ENCODE results near the gene CHRDL2. TPM values are rescaled to one million over a fixed set of nuclear protein-coding genes. Genes with fewer than 3 reads are reported as not detected.

CHRDL2 gene
- total and polyA plus RNA-seq, 2 experiments from 2014 or later: 0.83 to 4.7 TPM

- Histone ChIP-seq H3K79me2 (no peaks in the 10 kb centered on the region), H2AFZ (no peak overlapping the region), H3K9me2 (replicated peaks; ENCODE audit: insufficient read depth) (no peaks in the 10 kb centered on the region), H3K4me1 (ENCODE audit: insufficient read depth) (peaks cover 6% of the 10 kb centered on the region), H3K4me2 (no peak overlapping the region), H3K36me3 (replicated peaks; ENCODE audit: insufficient read depth, low read depth) (no peaks in the 10 kb centered on the region), H3K27me3 (no peaks in the 10 kb centered on the region), H3K9me3 (ENCODE audit: low read depth) (no peaks in the 10 kb centered on the region), H4K20me1 (ENCODE audit: insufficient read depth, poor library complexity, severe bottlenecking) (no peaks in the 10 kb centered on the region), H3K4me3 (no peak overlapping the region), H3K27ac (no peak overlapping the region)
- WGBS (ENCODE audit: low lambda C conversion rate, missing lambda C conversion rate): 33% methylated on average over 8 of the region's 8 CpGs
- TF ChIP-seq EZH2 (IDR thresholded peaks at IDR 0.05; ENCODE audit: borderline replicate concordance) (no peak), EZH2phosphoT487 (IDR thresholded peaks at IDR 0.05; ENCODE audit: low read depth, severe bottlenecking, unreplicated experiment) (no peak)
- TF ChIP-seq, protein P1, sequence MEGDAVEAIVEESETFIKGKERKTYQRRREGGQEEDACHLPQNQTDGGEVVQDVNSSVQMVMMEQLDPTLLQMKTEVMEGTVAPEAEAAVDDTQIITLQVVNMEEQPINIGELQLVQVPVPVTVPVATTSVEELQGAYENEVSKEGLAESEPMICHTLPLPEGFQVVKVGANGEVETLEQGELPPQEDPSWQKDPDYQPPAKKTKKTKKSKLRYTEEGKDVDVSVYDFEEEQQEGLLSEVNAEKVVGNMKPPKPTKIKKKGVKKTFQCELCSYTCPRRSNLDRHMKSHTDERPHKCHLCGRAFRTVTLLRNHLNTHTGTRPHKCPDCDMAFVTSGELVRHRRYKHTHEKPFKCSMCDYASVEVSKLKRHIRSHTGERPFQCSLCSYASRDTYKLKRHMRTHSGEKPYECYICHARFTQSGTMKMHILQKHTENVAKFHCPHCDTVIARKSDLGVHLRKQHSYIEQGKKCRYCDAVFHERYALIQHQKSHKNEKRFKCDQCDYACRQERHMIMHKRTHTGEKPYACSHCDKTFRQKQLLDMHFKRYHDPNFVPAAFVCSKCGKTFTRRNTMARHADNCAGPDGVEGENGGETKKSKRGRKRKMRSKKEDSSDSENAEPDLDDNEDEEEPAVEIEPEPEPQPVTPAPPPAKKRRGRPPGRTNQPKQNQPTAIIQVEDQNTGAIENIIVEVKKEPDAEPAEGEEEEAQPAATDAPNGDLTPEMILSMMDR (IDR thresholded peaks at IDR 0.05; ENCODE audit: poor library complexity): peak; percentile 81
- DNase-seq (ENCODE audit: low spot score): peak; percentile 80
Measured at GRCh38 chr11:74739546-74740270, 8.5 kb upstream of the CHRDL2 start.

DNA sequence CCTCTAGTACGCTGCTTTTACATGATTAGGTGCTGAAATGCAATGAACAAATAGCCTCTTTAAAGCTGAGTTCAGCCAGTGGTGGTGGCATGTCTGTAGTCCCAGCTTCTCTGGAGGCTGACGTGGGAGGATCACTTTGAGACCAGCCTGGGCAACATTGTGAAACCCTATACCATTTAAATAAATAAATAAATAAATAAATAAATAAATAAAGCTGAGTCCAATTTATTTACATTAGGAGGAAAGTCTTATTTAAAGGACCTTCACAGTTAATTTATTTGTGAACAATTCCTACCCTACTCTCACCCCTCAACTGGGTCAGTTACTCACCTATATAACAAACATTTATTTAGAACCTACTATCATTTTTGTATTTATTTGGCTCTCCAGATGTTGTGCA is 4.8 kb upstream of the CHRDL2 start:
- Histone ChIP-seq H3K4me3 (no peak overlapping the region), H3K4me1 (ENCODE audit: insufficient read depth) (peaks cover 22% of the 10 kb centered on the region), H3K27me3 (peaks cover 19% of the 10 kb centered on the region), H3K9me3 (ENCODE audit: low read depth) (no peaks in the 10 kb centered on the region), H3K4me2 (no peak overlapping the region), H4K20me1 (ENCODE audit: insufficient read depth, poor library complexity, severe bottlenecking) (no peaks in the 10 kb centered on the region), H3K9me2 (replicated peaks; ENCODE audit: insufficient read depth) (no peaks in the 10 kb centered on the region), H2AFZ (no peak overlapping the region), H3K27ac (no peak overlapping the region), H3K79me2 (no peaks in the 10 kb centered on the region), H3K36me3 (replicated peaks; ENCODE audit: insufficient read depth, low read depth) (no peaks in the 10 kb centered on the region)
- no peak for TF ChIP-seq EZH2 (IDR thresholded peaks at IDR 0.05; ENCODE audit: borderline replicate concordance)
- TF ChIP-seq, protein P1 (IDR thresholded peaks at IDR 0.05; ENCODE audit: poor library complexity): no peak
- DNase-seq (ENCODE audit: low spot score): no peak
- 95% methylated on average over 2 of the region's 2 CpGs for WGBS (ENCODE audit: low lambda C conversion rate, missing lambda C conversion rate)

DNA sequence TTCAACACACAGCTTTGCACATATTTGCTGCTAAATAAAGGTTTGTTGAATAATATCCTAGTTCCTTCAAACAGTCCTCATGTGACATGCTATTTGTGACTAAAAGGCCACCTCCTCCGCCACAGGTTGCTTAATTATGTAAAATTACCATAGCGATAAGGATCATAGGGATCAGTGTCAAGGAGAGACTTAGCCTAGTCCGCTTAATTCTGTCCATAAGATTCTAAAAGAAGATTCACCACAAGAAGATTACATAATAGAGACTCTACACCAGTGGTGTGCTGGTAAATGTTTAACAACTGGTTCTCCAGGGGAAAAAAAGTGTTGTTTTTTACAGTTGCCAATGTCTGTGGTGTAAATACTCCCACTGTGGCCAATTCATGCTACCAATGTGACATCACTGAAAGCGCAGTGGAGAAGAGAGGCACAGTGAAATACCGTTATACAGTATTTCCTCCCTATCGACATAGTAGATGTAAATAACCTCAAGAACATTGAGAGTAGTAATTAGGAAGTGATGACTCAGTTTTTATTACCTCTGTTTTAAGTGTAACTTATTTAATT is 4.2 kb upstream of the CHRDL2 start:
- H3K9me2 ChIP-seq (replicated peaks; ENCODE audit: insufficient read depth): no peaks in the 10 kb centered on the region
- no peak overlapping the region for H3K27ac ChIP-seq
- no peaks in the 10 kb centered on the region for H3K36me3 ChIP-seq (replicated peaks; ENCODE audit: insufficient read depth, low read depth)
- no peak overlapping the region for H3K4me3 ChIP-seq
- H2AFZ ChIP-seq: no peak overlapping the region
- H3K27me3 ChIP-seq: peaks cover 24% of the 10 kb centered on the region
- DNase-seq (ENCODE audit: low spot score): no peak
- H4K20me1 ChIP-seq (ENCODE audit: insufficient read depth, poor library complexity, severe bottlenecking): no peaks in the 10 kb centered on the region
- H3K79me2 ChIP-seq: no peaks in the 10 kb centered on the region
- H3K4me1 ChIP-seq (ENCODE audit: insufficient read depth): peaks cover 22% of the 10 kb centered on the region
- H3K9me3 ChIP-seq (ENCODE audit: low read depth): no peaks in the 10 kb centered on the region
- H3K4me2 ChIP-seq: no peak overlapping the region
- WGBS (ENCODE audit: low lambda C conversion rate, missing lambda C conversion rate): 91% methylated on average over 6 of the region's 6 CpGs
- TF ChIP-seq EZH2 (IDR thresholded peaks at IDR 0.05; ENCODE audit: borderline replicate concordance): no peak

DNA sequence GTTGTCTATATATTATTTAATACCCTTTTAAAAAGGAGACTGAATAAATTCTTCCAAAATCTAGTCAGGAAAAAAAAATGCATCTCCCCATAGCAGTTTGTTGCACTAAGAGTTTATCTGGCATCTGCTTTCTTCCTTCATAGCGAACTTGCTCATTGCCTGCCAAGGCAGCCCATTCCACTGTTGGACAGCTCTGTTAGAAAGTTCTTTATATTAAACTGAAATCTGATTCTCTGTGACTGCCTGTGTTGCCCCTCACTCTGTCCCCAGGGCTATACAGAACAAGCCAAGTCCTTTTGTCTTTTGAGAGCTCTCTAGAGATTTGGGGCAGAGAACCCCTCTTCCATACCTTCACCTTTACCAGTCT is 3.3 kb upstream of the CHRDL2 start:
- Histone ChIP-seq H3K4me2 (peak overlapping the region; percentile 13), H3K36me3 (replicated peaks; ENCODE audit: insufficient read depth, low read depth) (no peaks in the 10 kb centered on the region), H4K20me1 (ENCODE audit: insufficient read depth, poor library complexity, severe bottlenecking) (no peaks in the 10 kb centered on the region), H3K9me2 (replicated peaks; ENCODE audit: insufficient read depth) (no peaks in the 10 kb centered on the region), H3K4me3 (no peak overlapping the region), H3K27ac (peak overlapping the region; percentile 20), H3K27me3 (peaks cover 33% of the 10 kb centered on the region), H2AFZ (no peak overlapping the region), H3K4me1 (ENCODE audit: insufficient read depth) (peaks cover 22% of the 10 kb centered on the region), H3K79me2 (no peaks in the 10 kb centered on the region), H3K9me3 (ENCODE audit: low read depth) (no peaks in the 10 kb centered on the region)
- DNase-seq (ENCODE audit: low spot score): no peak
- WGBS (ENCODE audit: low lambda C conversion rate, missing lambda C conversion rate): 71% methylated on average over 1 of the region's 1 CpG
- TF ChIP-seq, protein P1 (IDR thresholded peaks at IDR 0.05; ENCODE audit: poor library complexity): no peak
- TF ChIP-seq EZH2 (IDR thresholded peaks at IDR 0.05; ENCODE audit: borderline replicate concordance): no peak
- no peak for TF ChIP-seq EZH2phosphoT487 (IDR thresholded peaks at IDR 0.05; ENCODE audit: low read depth, severe bottlenecking, unreplicated experiment)

Data from hepatocyte (in vitro differentiated cells).